WTC11 (cell line): Measurements from ENCODE around the gene STAB2. TPM values are rescaled to one million over a fixed set of nuclear protein-coding genes. Genes with fewer than 3 reads are reported as not detected.

Experiments used
- ATAC-seq: fragments of 200-7000 bp; cut with Tn5 transposase; 2 replicates; pipeline ENCODE4 v1.10.0; 2021; ENCODE audit warnings: mild to moderate bottlenecking, moderate library complexity
- CTCF ChIA-PET: fragments of 300-600 bp; sonication (Branson Sonifier 250); formaldehyde crosslinking; loops from one replicate; lab custom pipeline; 2021; ENCODE audit warnings: antibody characterized with exemption; lab: Charles Lee
- POLR2A ChIA-PET: fragments of 350-600 bp; sonication (Branson Sonifier 250); formaldehyde crosslinking; loops from one replicate; lab custom pipeline; 2021; ENCODE audit warnings: antibody characterized with exemption; lab: Charles Lee
- DNase-seq: peaks from one replicate; pipeline ENCODE4 v3.0.0; 2021; ENCODE audit warnings: low spot score
- H3K27ac Mint-ChIP-seq: 2 replicates; pipeline ENCODE4 v1.8.0; 2021; ENCODE audit warnings: mixed read lengths
- H3K27me3 Mint-ChIP-seq: 2 replicates; pipeline ENCODE4 v1.8.0; 2021; ENCODE audit warnings: low read depth, mild to moderate bottlenecking, moderate library complexity, mixed read lengths
- H3K36me3 Mint-ChIP-seq: 2 replicates; pipeline ENCODE4 v1.8.0; 2021; ENCODE audit warnings: mixed read lengths
- H3K4me1 Mint-ChIP-seq: 2 replicates; pipeline ENCODE4 v1.8.0; 2022; ENCODE audit warnings: mixed read lengths
- H3K4me3 Mint-ChIP-seq: 2 replicates; pipeline ENCODE4 v1.8.0; 2021; ENCODE audit warnings: mild to moderate bottlenecking, moderate library complexity, mixed read lengths
- H3K9me3 Mint-ChIP-seq: 2 replicates; pipeline ENCODE4 v1.8.0; 2021; ENCODE audit warnings: mixed read lengths
- ATF6 ChIP-seq: sonication (generic); formaldehyde crosslinking; IDR thresholded peaks from 2 replicates; pipeline ENCODE4 v1.8.1; 2023; ENCODE audit warnings: mild to moderate bottlenecking, missing genetic modification reagents
- CDX4 ChIP-seq: fragments of 250-450 bp; sonication (Bioruptor Pico); IDR thresholded peaks from 2 replicates; pipeline ENCODE4 v1.9.0; 2021; ENCODE audit warnings: moderate library complexity, mild to moderate bottlenecking, inconsistent platforms, borderline replicate concordance
- HMGXB4 ChIP-seq: sonication (generic); formaldehyde crosslinking; IDR thresholded peaks from 2 replicates; pipeline ENCODE4 v1.8.1; 2023; ENCODE audit warnings: mild to moderate bottlenecking, moderate library complexity, missing genetic modification reagents
- IRF2 ChIP-seq: sonication (generic); formaldehyde crosslinking; IDR thresholded peaks from 2 replicates; pipeline ENCODE4 v1.8.0; 2022; ENCODE audit warnings: low read depth, missing genetic modification reagents, borderline replicate concordance
- KAT7 ChIP-seq: sonication (generic); formaldehyde crosslinking; IDR thresholded peaks from 2 replicates; pipeline ENCODE4 v1.8.1; 2023; ENCODE audit warnings: missing genetic modification reagents, mild to moderate bottlenecking, borderline replicate concordance
- MLX ChIP-seq: sonication (generic); formaldehyde crosslinking; IDR thresholded peaks from 2 replicates; pipeline ENCODE4 v1.8.1; 2023; ENCODE audit warnings: mild to moderate bottlenecking, missing genetic modification reagents, moderate library complexity
- MXD4 ChIP-seq: fragments of 250-450 bp; sonication (Bioruptor Pico); IDR thresholded peaks from 2 replicates; pipeline ENCODE4 v1.8.0; 2021; ENCODE audit warnings: mild to moderate bottlenecking, moderate library complexity, borderline replicate concordance
- NFE2L1 ChIP-seq: sonication (generic); formaldehyde crosslinking; IDR thresholded peaks from 2 replicates; pipeline ENCODE4 v1.8.1; 2023; ENCODE audit warnings: missing genetic modification reagents
- PRDM15 ChIP-seq: sonication (generic); formaldehyde crosslinking; IDR thresholded peaks from 2 replicates; pipeline ENCODE4 v1.8.0; 2022; ENCODE audit warnings: missing genetic modification reagents
- RORB ChIP-seq: fragments of 250-450 bp; sonication (Bioruptor Pico); IDR thresholded peaks from 2 replicates; pipeline ENCODE4 v1.9.0; 2021; ENCODE audit warnings: mild to moderate bottlenecking
- STAT6 ChIP-seq: sonication (generic); formaldehyde crosslinking; conservative IDR thresholded peaks from 2 replicates; pipeline ENCODE4 v1.8.1; 2023; ENCODE audit warnings: mild to moderate bottlenecking, low read depth, missing genetic modification reagents, moderate library complexity
- TCF7 ChIP-seq: sonication (generic); formaldehyde crosslinking; IDR thresholded peaks from 2 replicates; pipeline ENCODE4 v1.8.0; 2022; ENCODE audit warnings: mild to moderate bottlenecking, low read depth, missing genetic modification reagents, moderate library complexity
- TP53 ChIP-seq: sonication (generic); formaldehyde crosslinking; IDR thresholded peaks from 2 replicates; pipeline ENCODE4 v1.8.1; 2023; ENCODE audit warnings: mild to moderate bottlenecking, missing genetic modification reagents
- ZBTB21 ChIP-seq: sonication (generic); formaldehyde crosslinking; IDR thresholded peaks from 2 replicates; pipeline ENCODE4 v1.8.1; 2023; ENCODE audit warnings: mild to moderate bottlenecking, missing genetic modification reagents, borderline replicate concordance
- ZNF232 ChIP-seq: sonication (generic); formaldehyde crosslinking; IDR thresholded peaks from 2 replicates; pipeline ENCODE4 v1.8.0; 2022; ENCODE audit warnings: mild to moderate bottlenecking, missing genetic modification reagents
- ZNF263 ChIP-seq: sonication (generic); formaldehyde crosslinking; IDR thresholded peaks from 2 replicates; pipeline ENCODE4 v1.8.1; 2022; ENCODE audit warnings: low read depth, mild to moderate bottlenecking, moderate library complexity, missing genetic modification reagents
- ZNF671 ChIP-seq: fragments of 250-450 bp; sonication (Bioruptor Pico); IDR thresholded peaks from 2 replicates; pipeline ENCODE4 v1.8.0; 2021; ENCODE audit warnings: mild to moderate bottlenecking
- total RNA-seq: library from RNA; stranded (reverse); gene quantifications from 3 replicates; pipeline ENCODE4 v1.2.3, GENCODE V29; 2021
- TF ChIP-seq, protein P1 (sequence below): fragments of 250-450 bp; sonication (Bioruptor Pico); IDR thresholded peaks from 2 replicates; pipeline ENCODE4 v1.9.0; 2021; ENCODE audit warnings: mild to moderate bottlenecking
- TF ChIP-seq, protein P2 (sequence below): sonication (generic); formaldehyde crosslinking; conservative IDR thresholded peaks from 2 replicates; pipeline ENCODE4 v1.8.1; 2022; ENCODE audit warnings: mild to moderate bottlenecking, missing genetic modification reagents

STAB2 gene
- total RNA-seq, 1 experiment from 2014 or later, result 0.48 TPM

DNA sequence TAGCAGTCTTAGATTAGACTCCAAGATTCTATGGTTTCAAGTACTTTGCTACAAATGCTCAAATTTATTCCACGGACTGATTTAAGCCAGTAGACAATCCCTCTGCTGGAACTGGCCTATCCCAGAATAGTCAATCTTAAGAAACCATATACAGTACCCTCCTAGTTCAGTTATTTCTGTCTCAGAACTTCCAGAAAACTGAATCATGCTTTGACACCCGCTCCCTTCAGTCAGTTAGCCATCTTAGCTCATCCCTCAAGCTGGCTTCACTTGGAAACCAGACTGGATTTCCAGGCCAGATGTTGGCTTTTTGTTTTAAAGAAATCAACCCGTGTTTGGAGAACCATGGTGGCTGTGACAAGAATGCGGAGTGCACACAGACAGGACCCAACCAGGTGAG, 128.4 kb downstream of the STAB2 start:
- no peaks in the 10 kb centered on the region for H3K27me3 Mint-ChIP-seq
- no peaks in the 10 kb centered on the region for H3K36me3 Mint-ChIP-seq
- H3K4me3 Mint-ChIP-seq, result no peak overlapping the region
- CTCF ChIA-PET, result interaction anchor here (1.3 kb wide), 1 partner anchor 83 kb away, joined by 6 read pairs; no protein-coding TSS in a partner anchor
- 0 out of 2 replicates have a peak, but pooled peaks cover 4% of the 10 kb centered on the region for H3K9me3 Mint-ChIP-seq
- no peak overlapping the region for H3K27ac Mint-ChIP-seq
- POLR2A ChIA-PET, result no interaction called here
- H3K4me1 Mint-ChIP-seq, result no peaks in the 10 kb centered on the region
- TF ChIP-seq TP53 (CRISPR knock-in tag) (no peak), KAT7 (CRISPR knock-in tag) (no peak), PRDM15 (CRISPR knock-in tag) (no peak), RORB (CRISPR knock-in tag) (no peak), MXD4 (no peak), MLX (CRISPR knock-in tag) (no peak), CDX4 (CRISPR knock-in tag) (no peak)
- TF ChIP-seq, protein P1, sequence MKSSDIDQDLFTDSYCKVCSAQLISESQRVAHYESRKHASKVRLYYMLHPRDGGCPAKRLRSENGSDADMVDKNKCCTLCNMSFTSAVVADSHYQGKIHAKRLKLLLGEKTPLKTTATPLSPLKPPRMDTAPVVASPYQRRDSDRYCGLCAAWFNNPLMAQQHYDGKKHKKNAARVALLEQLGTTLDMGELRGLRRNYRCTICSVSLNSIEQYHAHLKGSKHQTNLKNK, result no peak
- TF ChIP-seq, protein P2, sequence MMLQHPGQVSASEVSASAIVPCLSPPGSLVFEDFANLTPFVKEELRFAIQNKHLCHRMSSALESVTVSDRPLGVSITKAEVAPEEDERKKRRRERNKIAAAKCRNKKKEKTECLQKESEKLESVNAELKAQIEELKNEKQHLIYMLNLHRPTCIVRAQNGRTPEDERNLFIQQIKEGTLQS (CRISPR knock-in tag), result no peak
- no peak for ATAC-seq
- DNase-seq, result no peak

GRCh38 chr12:103716517-103717196, 129.6 kb downstream of the STAB2 start:
- H3K9me3 Mint-ChIP-seq, result 0 out of 2 replicates have a peak, but pooled peaks cover 4% of the 10 kb centered on the region
- CTCF ChIA-PET, result interaction anchor here (1.0 kb wide), 1 partner anchor 84 kb away, joined by 3 read pairs; no protein-coding TSS in a partner anchor

More at GRCh38 chr12:103716517-103717196, 129.6 kb downstream of the STAB2 start:
- H3K27me3 Mint-ChIP-seq, result no peaks in the 10 kb centered on the region
- no peaks in the 10 kb centered on the region for H3K4me1 Mint-ChIP-seq
- H3K27ac Mint-ChIP-seq, result no peak overlapping the region
- no peaks in the 10 kb centered on the region for H3K36me3 Mint-ChIP-seq
- no peak for ATAC-seq
- H3K4me3 Mint-ChIP-seq, result no peak overlapping the region
- TF ChIP-seq TCF7, result no peak
- no peak for TF ChIP-seq ZNF263 (CRISPR knock-in tag)
- no peak for TF ChIP-seq ZNF671 (CRISPR knock-in tag)
- no peak for TF ChIP-seq ATF6 (CRISPR knock-in tag)
- no peak for TF ChIP-seq STAT6 (CRISPR knock-in tag)
- no peak for TF ChIP-seq HMGXB4 (CRISPR knock-in tag)
- no peak for TF ChIP-seq NFE2L1 (CRISPR knock-in tag)
- TF ChIP-seq ZNF232, result no peak
- TF ChIP-seq IRF2 (CRISPR knock-in tag), result no peak
- TF ChIP-seq ZBTB21 (CRISPR knock-in tag), result no peak
- no peak for DNase-seq
- POLR2A ChIA-PET, result no interaction called here
